Stomach (tissue), 4 donors: ENCODE data around the gene RPRD1B.

Experiments
- CTCF ChIP-seq, 7 experiments: fragments of 450-650 bp in 4 of 7; fragments of 200-600 bp in 3 of 7; sonication (generic) in 3 of 7; IDR thresholded peaks; one replicate each; pipeline ENCODE4 v1.5.1; 2016 to 2019; ENCODE audit warnings: antibody characterized with exemption in 7 of 7, control low read depth in 2 of 7, mild to moderate bottlenecking in 1 of 7
- POLR2A ChIP-seq, 4 donors: fragments of 450-650 bp; IDR thresholded peaks; one replicate each; pipeline ENCODE4 v1.6.1; 2016; ENCODE audit warnings: antibody characterized with exemption in 4 of 4, control low read depth in 2 of 4, mild to moderate bottlenecking in 1 of 4, moderate library complexity in 1 of 4

GRCh38 chr20:37989601-37990295 is 43.8 kb upstream of the RPRD1B start:
- no peak for TF ChIP-seq POLR2A (IDR thresholded peaks at IDR 0.05)
- no peak for TF ChIP-seq CTCF (IDR thresholded peaks at IDR 0.05)
